Stomach (tissue), 4 donors: ENCODE data around the gene TBXAS1.

Experiments used
- EP300 ChIP-seq: sonication (generic); formaldehyde crosslinking; IDR thresholded peaks from one replicate; pipeline ENCODE4 v1.6.1; 2017; ENCODE audit warnings: antibody characterized with exemption
- POLR2A ChIP-seq, 4 donors: fragments of 450-650 bp; IDR thresholded peaks; one replicate each; pipeline ENCODE4 v1.6.1; 2016; ENCODE audit warnings: antibody characterized with exemption in 4 of 4, control low read depth in 2 of 4, mild to moderate bottlenecking in 1 of 4, moderate library complexity in 1 of 4
- TF ChIP-seq, protein P1 (sequence below), 7 experiments: fragments of 450-650 bp in 4 of 7; fragments of 200-600 bp in 3 of 7; sonication (generic) in 3 of 7; IDR thresholded peaks; one replicate each; pipeline ENCODE4 v1.5.1; 2016 to 2019; ENCODE audit warnings: antibody characterized with exemption in 7 of 7, control low read depth in 2 of 7, mild to moderate bottlenecking in 1 of 7

DNA sequence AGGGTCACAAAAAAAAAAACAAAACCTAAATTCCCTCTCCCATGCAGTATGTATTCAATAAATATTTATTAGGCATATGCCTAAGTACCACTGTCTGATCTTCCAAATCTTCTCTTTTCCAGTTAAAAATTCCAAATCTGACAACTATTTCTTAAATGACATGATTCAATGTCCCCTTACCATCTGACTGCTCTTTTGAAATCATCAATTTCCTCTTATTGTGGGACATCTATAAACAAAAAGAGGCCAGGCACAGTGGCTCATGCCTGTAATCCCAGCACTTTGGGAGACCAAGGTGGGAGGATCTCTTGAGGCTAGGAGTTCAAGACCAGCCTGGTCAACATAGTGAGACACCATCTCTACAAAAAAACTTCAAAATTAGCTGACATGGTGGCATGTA is 103.5 kb downstream of the TBXAS1 start:
- TF ChIP-seq POLR2A (IDR thresholded peaks at IDR 0.05) (no peak), EP300 (no peak)
- TF ChIP-seq, protein P1, sequence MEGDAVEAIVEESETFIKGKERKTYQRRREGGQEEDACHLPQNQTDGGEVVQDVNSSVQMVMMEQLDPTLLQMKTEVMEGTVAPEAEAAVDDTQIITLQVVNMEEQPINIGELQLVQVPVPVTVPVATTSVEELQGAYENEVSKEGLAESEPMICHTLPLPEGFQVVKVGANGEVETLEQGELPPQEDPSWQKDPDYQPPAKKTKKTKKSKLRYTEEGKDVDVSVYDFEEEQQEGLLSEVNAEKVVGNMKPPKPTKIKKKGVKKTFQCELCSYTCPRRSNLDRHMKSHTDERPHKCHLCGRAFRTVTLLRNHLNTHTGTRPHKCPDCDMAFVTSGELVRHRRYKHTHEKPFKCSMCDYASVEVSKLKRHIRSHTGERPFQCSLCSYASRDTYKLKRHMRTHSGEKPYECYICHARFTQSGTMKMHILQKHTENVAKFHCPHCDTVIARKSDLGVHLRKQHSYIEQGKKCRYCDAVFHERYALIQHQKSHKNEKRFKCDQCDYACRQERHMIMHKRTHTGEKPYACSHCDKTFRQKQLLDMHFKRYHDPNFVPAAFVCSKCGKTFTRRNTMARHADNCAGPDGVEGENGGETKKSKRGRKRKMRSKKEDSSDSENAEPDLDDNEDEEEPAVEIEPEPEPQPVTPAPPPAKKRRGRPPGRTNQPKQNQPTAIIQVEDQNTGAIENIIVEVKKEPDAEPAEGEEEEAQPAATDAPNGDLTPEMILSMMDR (IDR thresholded peaks at IDR 0.05) = no peak
